Karpas-422 (cell line): ENCODE measurements around the gene CCDC192. TPM values are rescaled to one million over a fixed set of nuclear protein-coding genes. Genes with fewer than 3 reads are reported as not detected.

Experiments
- DNase-seq: peaks from one replicate; pipeline ENCODE4 v3.0.0-alpha.2; 2015
- H2AFZ ChIP-seq: fragments of 200-600 bp; sonication (generic); 2 replicates; pipeline ENCODE4 v1.6.1; 2014; ENCODE audit warnings: antibody characterized with exemption, low read length, mixed read lengths
- H3K27ac ChIP-seq: fragments of 200-600 bp; sonication (generic); 2 replicates; pipeline ENCODE4 v1.5.1; 2014; ENCODE audit warnings: mild to moderate bottlenecking, low read length, moderate library complexity
- H3K27me3 ChIP-seq: fragments of 200-600 bp; sonication (generic); 2 replicates; pipeline ENCODE4 v1.6.1; 2014; ENCODE audit warnings: low read length, mixed read lengths
- H3K36me3 ChIP-seq: fragments of 200-600 bp; sonication (generic); 2 replicates; pipeline ENCODE4 v1.6.1; 2014; ENCODE audit warnings: low read length, mixed read lengths; ENCODE audit not compliant: insufficient read depth
- H3K4me1 ChIP-seq: fragments of 200-600 bp; sonication (generic); 2 replicates; pipeline ENCODE4 v1.6.1; 2014; ENCODE audit warnings: mild to moderate bottlenecking, low read length, mixed read lengths
- H3K4me2 ChIP-seq: fragments of 200-600 bp; sonication (generic); 2 replicates; pipeline ENCODE4 v1.6.1; 2014; ENCODE audit warnings: low read length, low read depth, mild to moderate bottlenecking; ENCODE audit not compliant: poor library complexity, severe bottlenecking
- H3K4me3 ChIP-seq: fragments of 200-600 bp; sonication (generic); 2 replicates; pipeline ENCODE4 v1.5.1; 2014; ENCODE audit warnings: mild to moderate bottlenecking, antibody characterized with exemption, low read length, mixed read lengths
- H3K79me2 ChIP-seq: fragments of 200-600 bp; sonication (generic); 2 replicates; pipeline ENCODE4 v1.6.1; 2014; ENCODE audit warnings: mild to moderate bottlenecking, low read length, mixed read lengths
- H3K9ac ChIP-seq: fragments of 200-600 bp; sonication (generic); 2 replicates; pipeline ENCODE4 v1.6.0; 2014; ENCODE audit warnings: low read length
- H3K9me2 ChIP-seq: fragments of 200-600 bp; sonication (generic), shearing (Covaris generic); replicated peaks from 2 replicates; pipeline ENCODE4 v1.6.0; 2014; ENCODE audit warnings: mild to moderate bottlenecking, low read length, moderate library complexity; ENCODE audit not compliant: insufficient read depth
- H3K9me3 ChIP-seq: fragments of 300-700, 200-600 bp; sonication (generic); 2 replicates; pipeline ENCODE4 v1.6.1; 2014; ENCODE audit warnings: low read length, mixed read lengths
- H4K20me1 ChIP-seq: fragments of 200-600 bp; sonication (generic); 2 replicates; pipeline ENCODE4 v1.6.1; 2014; ENCODE audit warnings: mild to moderate bottlenecking, antibody characterized with exemption, low read length, low read depth; ENCODE audit not compliant: insufficient read depth
- total RNA-seq: library from RNA; depleted of rRNA; stranded (reverse); fragments of >200 nt; shearing (Covaris generic); gene quantifications from 2 replicates; pipeline ENCODE4 v1.2.3, GENCODE V29; 2014; ENCODE audit warnings: low replicate concordance

CCDC192 gene
- total RNA-seq, 1 experiment from 2014 or later, result not detected

DNA sequence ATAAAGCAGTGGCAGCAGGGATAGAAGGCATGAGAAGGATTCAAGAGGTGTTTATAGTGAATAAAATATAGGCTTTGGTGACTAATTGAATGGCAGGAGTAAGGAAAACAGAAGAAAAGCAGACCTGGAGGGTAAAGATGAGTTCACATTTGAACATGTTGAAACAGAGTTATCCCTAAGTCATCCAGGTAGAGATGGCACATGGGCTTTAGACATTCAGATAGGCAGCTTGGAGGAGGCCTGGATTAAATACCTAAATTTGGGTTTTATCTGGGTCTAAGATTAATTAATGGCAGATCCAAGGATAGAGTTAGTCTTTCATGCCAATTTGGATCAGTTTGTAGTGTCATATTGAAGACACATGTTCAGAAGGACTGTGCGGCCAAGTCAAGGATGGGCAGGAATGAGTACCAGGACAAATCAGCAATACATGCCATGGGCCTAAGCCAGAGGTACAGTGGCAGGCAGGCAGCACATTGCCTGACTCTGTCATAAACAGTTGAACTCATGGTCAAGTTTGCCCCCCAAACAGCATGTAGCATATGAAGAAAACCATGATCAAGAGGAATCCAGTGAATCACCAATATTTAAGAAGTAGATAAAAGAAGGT, 264.9 kb downstream of the CCDC192 start:
- Histone ChIP-seq H3K4me3 (no peak overlapping the region), H3K4me2 (no peak overlapping the region), H3K4me1 (peaks cover 6% of the 10 kb centered on the region), H2AFZ (no peak overlapping the region), H3K9me2 (no peaks in the 10 kb centered on the region), H3K9me3 (no peaks in the 10 kb centered on the region), H3K9ac (no peak overlapping the region), H4K20me1 (no peaks in the 10 kb centered on the region), H3K36me3 (peaks cover 8% of the 10 kb centered on the region; the same call in 1 of the 2 replicates), H3K79me2 (peaks cover 12% of the 10 kb centered on the region; the same call in 1 of the 2 replicates), H3K27me3 (no peaks in the 10 kb centered on the region), H3K27ac (no peak overlapping the region)
- DNase-seq, result no peak

DNA sequence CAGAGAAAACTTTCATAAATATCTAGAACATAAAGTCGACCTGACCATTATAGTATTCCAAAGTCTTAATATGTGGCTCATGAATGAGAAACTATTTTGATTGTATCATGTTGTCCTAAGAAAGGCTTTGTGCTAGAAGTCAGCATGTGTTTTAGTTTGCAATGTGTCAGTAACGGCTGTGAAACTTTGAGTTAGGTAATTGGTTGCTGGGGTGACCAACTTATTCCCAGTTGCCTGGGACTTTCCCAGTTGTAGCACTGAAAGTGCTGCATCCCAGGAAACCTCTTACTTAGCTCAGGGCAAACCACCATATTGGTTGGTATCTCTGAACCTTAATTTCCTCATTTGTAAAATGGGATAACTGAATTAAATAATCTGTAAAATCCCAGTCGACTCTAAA, 265.8 kb downstream of the CCDC192 start:
- Histone ChIP-seq H3K4me2 (no peak overlapping the region), H3K27ac (no peak overlapping the region), H3K79me2 (peaks cover 16% of the 10 kb centered on the region), H3K9me2 (no peaks in the 10 kb centered on the region), H3K27me3 (no peaks in the 10 kb centered on the region), H3K4me3 (no peak overlapping the region), H4K20me1 (no peaks in the 10 kb centered on the region), H3K4me1 (peaks cover 6% of the 10 kb centered on the region), H3K9me3 (no peaks in the 10 kb centered on the region), H3K36me3 (peaks cover 8% of the 10 kb centered on the region; the same call in 1 of the 2 replicates), H3K9ac (no peak overlapping the region), H2AFZ (no peak overlapping the region)
- no peak for DNase-seq

DNA sequence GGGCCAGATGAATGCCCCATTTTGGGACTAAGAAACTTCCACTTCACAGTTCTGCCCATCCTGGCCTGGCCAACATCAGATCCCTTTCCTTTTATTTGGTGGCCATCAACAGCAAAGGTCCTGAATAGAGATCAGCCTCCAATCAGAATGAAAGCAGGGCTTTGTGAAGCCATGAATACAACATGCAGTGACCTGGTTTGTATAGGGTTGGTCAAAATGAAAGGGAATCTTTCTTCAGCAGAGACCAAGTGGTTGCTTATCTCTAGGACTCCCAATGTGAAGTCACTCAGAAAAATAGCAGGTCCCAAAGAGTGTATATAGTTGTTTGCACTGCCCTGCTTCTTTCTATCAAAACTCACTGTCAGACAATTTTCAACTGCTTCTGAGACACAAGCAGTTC, 266.5 kb downstream of the CCDC192 start:
- peaks cover 16% of the 10 kb centered on the region for H3K79me2 ChIP-seq
- no peak for DNase-seq
- no peaks in the 10 kb centered on the region for H3K27me3 ChIP-seq
- H2AFZ ChIP-seq, result no peak overlapping the region
- no peaks in the 10 kb centered on the region for H3K9me3 ChIP-seq
- no peak overlapping the region for H3K4me2 ChIP-seq
- no peak overlapping the region for H3K9ac ChIP-seq
- peaks cover 6% of the 10 kb centered on the region for H3K4me1 ChIP-seq
- H3K4me3 ChIP-seq, result no peak overlapping the region
- H3K27ac ChIP-seq, result peak overlapping the region; percentile 11; the same call in 1 of the 2 replicates
- no peaks in the 10 kb centered on the region for H3K9me2 ChIP-seq
- peaks cover 8% of the 10 kb centered on the region; the same call in 1 of the 2 replicates for H3K36me3 ChIP-seq
- no peaks in the 10 kb centered on the region for H4K20me1 ChIP-seq

DNA sequence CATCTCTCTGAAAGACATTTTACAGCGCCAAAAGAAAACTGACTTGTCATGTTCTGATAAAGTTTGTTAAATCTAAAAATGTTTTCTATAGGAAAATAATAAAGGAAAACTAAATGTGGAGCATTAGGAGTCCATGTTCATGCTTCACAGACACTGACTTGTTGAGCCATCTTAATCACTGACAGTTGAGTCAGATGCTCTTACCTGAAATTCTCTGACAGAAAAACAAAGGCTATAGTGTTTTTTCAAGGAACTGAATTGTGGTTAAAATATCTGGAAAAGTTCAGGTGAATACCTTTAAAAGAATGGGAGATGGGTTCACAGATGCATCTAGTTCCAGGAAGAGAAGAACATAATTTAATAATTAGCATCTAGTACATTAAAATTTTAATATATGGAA, 266.9 kb downstream of the CCDC192 start:
- Histone ChIP-seq H3K4me1 (peaks cover 6% of the 10 kb centered on the region), H4K20me1 (no peaks in the 10 kb centered on the region), H3K9ac (no peak overlapping the region), H3K36me3 (peaks cover 8% of the 10 kb centered on the region; the same call in 1 of the 2 replicates), H2AFZ (no peak overlapping the region), H3K4me3 (no peak overlapping the region), H3K27ac (peak overlapping the region; percentile 11; the same call in 1 of the 2 replicates), H3K9me2 (no peaks in the 10 kb centered on the region), H3K79me2 (peaks cover 16% of the 10 kb centered on the region), H3K9me3 (no peaks in the 10 kb centered on the region), H3K4me2 (no peak overlapping the region), H3K27me3 (no peaks in the 10 kb centered on the region)
- DNase-seq, result no peak

DNA sequence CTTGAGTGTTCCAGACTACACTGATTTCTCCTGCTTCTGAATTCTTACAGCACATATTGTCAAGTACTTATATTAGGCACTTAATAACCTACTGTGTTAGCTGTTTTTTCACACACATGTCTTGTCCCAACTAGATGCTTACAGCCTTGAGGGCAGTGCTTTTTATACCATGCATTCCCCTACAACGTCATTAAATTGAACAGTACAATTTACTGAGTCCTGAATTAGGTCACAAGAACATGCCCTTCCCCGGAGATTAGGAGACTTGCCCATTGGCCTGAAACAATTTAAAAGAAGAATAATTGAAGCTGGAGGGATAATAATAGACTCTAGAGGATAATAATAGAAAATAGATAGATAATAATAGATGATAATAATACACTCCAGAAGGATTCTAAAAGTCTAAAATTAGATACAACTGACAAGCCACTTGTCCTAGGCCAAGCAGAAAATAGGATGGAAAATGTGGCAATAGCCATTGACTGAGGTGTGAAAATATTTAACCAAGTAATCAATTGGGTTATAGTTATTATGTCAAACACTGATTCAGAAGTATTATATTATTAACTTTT, 267.7 kb downstream of the CCDC192 start:
- Histone ChIP-seq H3K79me2 (peaks cover 16% of the 10 kb centered on the region), H3K9ac (no peak overlapping the region), H4K20me1 (no peaks in the 10 kb centered on the region), H3K9me2 (no peaks in the 10 kb centered on the region), H3K27ac (0 out of 2 replicates have a peak overlapping the region, but pooled peaks have one; percentile 11), H3K9me3 (no peaks in the 10 kb centered on the region), H2AFZ (no peak overlapping the region; the same call in 1 of the 2 replicates), H3K36me3 (peaks cover 5% of the 10 kb centered on the region; the same call in 1 of the 2 replicates), H3K4me3 (no peak overlapping the region), H3K4me1 (peaks cover 6% of the 10 kb centered on the region), H3K27me3 (no peaks in the 10 kb centered on the region), H3K4me2 (no peak overlapping the region)
- DNase-seq, result no peak

DNA sequence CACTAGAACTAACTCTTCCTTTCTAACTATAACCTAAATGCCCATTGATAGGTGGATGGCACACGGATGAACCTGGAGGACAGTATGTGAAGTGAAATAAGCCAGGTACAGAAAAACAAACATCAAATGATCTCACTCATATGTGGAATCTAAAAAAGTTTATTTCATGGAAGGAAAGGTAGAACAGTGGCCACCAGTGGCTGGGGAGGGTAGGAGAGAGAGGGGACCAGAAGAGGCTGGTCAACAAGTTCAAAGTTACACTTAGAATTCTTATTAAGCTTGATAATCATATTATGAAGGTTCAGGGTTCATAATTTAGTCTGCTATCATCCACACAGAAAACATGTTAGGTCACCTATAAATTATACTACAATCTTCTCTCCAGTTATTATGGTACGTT, 272.8 kb downstream of the CCDC192 start:
- H2AFZ ChIP-seq, result no peak overlapping the region
- H3K4me1 ChIP-seq, result peaks cover 22% of the 10 kb centered on the region
- H4K20me1 ChIP-seq, result no peaks in the 10 kb centered on the region
- peak overlapping the region; percentile 57; the same call in 1 of the 2 replicates for H3K27ac ChIP-seq
- no peaks in the 10 kb centered on the region for H3K9me2 ChIP-seq
- no peaks in the 10 kb centered on the region for H3K27me3 ChIP-seq
- no peak overlapping the region for H3K9ac ChIP-seq
- no peak overlapping the region for H3K4me3 ChIP-seq
- no peaks in the 10 kb centered on the region for H3K9me3 ChIP-seq
- H3K4me2 ChIP-seq, result no peak overlapping the region
- peaks cover 7% of the 10 kb centered on the region for H3K79me2 ChIP-seq
- DNase-seq, result no peak
- H3K36me3 ChIP-seq, result no peaks in the 10 kb centered on the region

DNA sequence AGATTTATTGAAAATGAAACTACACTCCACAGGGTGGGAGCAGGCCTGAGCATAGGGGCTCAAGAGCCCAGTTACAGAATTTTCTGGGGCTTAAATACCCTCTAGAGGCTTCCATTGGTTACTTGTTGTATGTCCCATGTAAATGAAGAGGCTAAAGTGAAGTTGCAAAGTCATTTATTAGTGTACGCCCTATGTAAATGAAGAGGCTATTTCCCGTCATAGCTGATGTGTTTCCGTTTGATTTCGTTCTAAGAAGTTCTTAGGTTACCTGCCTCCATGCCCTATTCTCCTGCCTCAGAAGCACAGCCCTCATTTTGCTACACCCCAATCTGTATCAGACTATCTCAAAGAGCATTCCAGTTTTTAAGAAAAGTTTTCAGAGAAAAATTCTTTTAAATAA, 273.3 kb downstream of the CCDC192 start:
- peaks cover 28% of the 10 kb centered on the region for H3K4me1 ChIP-seq
- H3K4me2 ChIP-seq, result peak overlapping the region; percentile 52
- H3K4me3 ChIP-seq, result no peak overlapping the region; the same call in 1 of the 2 replicates
- peaks cover 13% of the 10 kb centered on the region for H3K79me2 ChIP-seq
- DNase-seq, result peak; percentile 70
- peak overlapping the region; percentile 57 for H3K27ac ChIP-seq
- H3K27me3 ChIP-seq, result no peaks in the 10 kb centered on the region
- H3K9me2 ChIP-seq, result no peaks in the 10 kb centered on the region
- H3K9me3 ChIP-seq, result no peaks in the 10 kb centered on the region
- no peak overlapping the region for H3K9ac ChIP-seq
- H3K36me3 ChIP-seq, result no peaks in the 10 kb centered on the region
- no peaks in the 10 kb centered on the region for H4K20me1 ChIP-seq
- no peak overlapping the region for H2AFZ ChIP-seq

DNA sequence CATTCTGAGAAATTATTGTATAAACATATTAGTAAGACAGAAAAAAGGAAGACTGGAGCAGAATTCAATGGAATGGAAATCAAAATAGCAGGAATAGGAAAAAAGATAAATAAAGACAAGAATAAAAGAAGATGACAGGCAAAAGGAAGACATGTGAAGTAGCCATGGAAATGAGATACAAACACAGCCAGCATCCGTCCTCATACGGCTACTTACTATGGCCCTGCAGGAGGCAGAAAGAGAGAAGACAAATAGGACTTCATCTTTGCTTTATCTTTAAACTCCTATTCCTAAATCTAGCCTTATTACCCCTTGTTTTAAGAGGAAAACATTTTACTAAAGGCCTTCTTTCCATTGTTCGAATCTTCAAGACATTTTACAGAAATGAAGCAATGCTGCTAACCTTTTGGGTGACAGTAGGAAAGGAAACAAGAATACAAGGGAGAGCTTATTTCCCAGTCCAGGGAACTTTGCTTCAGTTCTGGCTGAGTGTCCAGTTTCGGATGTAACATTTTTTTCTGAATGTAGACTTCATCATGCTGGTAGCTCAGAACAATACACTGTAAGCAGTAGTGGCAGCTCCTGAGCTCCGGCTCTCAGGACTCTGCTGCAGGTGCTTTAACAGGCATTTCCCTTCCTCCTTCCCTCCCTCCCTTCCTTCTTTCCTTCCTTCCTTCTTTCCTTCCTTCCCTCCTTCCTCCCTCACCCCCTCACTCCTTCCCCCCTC, 274.0 kb downstream of the CCDC192 start:
- Histone ChIP-seq H3K4me3 (no peak overlapping the region), H3K27me3 (no peaks in the 10 kb centered on the region), H3K4me1 (peaks cover 34% of the 10 kb centered on the region), H3K9ac (no peak overlapping the region), H3K9me2 (no peaks in the 10 kb centered on the region), H4K20me1 (no peaks in the 10 kb centered on the region), H3K27ac (peak overlapping the region; percentile 57), H3K79me2 (peaks cover 16% of the 10 kb centered on the region), H3K36me3 (no peaks in the 10 kb centered on the region), H2AFZ (no peak overlapping the region), H3K9me3 (no peaks in the 10 kb centered on the region), H3K4me2 (peak overlapping the region; percentile 52)
- peak; percentile 69 for DNase-seq
